Dermis blood vessel endothelial cell (primary cell): ENCODE measurements around the gene THAP8. TPM values are rescaled to one million over a fixed set of nuclear protein-coding genes. Genes with fewer than 3 reads are reported as not detected.

Experiments used
- DNase-seq: peaks from one replicate; pipeline ENCODE4 v3.0.0; 2010
- total RNA-seq: library from RNA; depleted of rRNA; stranded (reverse); fragments of >200 nt; gene quantifications from 2 replicates; pipeline ENCODE4 v1.2.3, GENCODE V29; 2014

The THAP8 gene
- total RNA-seq, 1 donor from 2014 or later: 2.6 TPM

DNA sequence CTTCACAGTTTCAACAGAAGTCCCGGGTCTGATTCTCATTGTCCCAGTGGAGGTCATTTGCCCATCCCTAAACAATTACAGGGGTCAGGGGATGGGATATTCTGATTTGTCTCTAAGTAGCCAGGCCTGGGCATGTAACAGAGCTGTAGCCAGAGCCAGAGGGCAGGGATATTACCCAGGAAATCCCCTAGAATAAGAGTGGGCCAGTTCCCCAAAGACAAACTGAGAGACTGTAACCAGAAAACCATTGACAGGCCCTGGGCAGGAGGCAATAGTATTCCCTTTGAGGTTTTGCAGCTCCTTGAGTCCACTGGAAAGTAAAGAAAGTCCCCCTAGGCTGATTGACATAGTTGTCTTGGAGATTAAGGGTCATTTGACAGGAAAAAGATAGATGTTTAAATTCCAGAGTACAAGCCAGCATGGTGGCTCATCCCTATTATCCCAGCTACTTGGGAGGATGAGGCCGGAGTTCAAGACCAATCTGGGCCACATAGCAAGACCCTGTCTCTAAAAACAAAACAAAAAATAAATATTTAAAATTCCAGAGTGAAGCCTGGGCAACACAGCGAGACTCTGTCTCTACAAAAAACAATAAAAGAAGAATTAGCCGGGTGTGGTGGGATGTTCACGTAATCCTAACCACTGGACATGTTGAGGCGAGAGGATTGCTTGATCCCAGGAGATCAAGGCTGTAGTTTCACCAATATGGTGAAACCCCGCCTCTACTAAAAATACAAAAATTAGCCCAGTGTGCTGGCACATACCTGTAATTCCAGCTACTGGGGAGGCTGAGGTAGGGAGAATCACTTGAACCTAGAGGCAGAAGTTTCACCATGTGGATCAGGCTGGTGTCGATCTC is 60.9 kb downstream of the THAP8 start:
- DNase-seq: no peak

DNA sequence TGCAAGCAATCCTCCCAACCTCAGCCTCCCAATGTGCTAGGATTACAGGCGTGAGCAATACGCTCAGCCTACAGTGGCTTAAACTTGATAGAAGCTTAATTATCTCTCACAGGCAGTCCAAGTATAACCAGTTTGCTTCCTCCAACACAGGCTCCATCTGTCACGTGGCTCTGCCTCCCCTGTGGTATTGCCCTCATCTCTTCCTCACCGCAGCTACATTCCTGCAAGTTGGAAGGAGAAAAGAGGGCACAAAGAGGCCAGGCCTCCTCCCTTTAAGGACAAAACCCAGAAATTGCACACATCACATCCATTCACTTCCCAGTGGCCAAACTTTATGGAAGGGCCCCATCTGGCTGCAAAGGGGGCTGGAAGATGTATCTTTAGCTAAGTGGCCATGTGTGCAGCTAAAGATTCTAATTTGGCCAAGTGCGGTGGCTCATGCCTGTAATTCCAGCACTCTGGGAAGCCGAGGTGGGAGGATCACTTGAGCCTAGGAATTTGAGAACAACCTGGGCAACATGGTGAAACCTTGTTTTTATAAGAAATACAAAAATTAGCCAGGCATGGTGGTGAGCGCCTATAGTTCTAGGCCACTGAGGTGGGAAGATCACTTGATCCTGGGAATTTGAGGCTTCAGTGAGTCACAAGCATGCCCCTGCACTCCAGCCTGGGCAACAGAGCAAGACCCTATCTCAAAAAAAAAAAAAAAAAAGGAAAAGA is 62.2 kb downstream of the THAP8 start:
- DNase-seq: no peak

DNA sequence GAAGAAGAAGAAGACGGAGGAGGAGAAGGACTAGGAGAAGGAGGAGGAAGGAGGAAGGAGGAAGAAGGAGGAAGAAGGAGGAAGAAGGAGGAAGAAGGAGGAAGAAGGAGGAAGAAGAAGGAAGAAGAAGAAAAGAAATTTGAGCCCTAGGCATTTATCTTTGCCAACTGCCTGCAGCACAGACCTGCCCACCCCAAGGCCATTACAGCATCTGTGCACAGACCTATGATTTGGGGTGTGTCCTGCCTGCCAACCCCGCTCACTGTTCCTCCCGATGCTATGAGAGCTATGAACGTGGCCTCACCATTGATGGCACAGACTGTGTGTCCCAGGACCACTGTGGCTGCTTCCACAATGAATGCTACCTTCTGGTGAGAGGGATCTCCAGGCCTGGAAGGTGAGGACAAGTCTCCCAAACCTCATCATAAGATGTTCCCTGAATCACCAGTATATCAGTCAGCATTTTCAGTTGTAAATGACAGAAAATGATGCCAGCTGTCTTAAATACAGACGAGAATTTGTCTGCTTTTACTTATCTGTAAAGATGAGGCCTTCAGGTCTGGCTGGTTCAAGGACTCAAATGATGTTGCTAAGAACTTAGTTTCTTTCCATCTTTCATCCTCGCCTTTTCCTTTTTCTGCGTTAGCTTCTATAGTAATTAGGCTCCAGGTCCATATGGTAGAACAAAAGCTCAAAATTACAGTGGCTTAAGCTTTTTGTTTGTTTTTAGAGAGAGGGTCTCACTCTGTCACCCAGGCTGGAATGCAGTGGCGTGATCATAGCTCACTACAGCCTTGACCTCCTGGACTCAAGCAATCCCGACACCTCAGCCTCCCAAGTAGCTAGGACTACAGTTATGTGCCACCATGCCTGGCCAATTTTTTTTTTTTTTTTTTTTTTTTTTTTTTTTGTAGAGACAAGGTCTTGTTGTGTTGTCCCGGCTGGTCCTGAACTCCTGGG is 63.0 kb downstream of the THAP8 start:
- DNase-seq: no peak

DNA sequence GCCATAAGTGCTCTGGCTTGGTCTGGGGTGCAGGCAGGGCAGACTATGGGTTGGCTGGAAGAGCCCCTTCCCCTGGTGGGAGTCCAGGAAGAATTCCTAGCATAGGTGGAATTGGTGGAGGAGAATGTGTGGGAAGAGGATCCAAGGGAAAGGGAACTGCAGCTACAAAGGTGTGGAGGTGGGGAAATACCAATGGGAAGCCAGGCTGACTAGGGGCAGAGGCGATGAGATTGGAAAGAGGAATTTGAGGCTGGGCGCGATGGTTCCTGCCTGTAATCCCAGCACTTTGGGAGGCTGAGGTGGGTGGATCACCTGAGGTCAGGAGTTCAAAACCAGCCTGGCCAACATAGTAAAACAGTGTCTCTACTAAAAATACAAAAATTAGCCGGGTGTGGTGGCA is 63.9 kb downstream of the THAP8 start:
- no peak for DNase-seq

DNA sequence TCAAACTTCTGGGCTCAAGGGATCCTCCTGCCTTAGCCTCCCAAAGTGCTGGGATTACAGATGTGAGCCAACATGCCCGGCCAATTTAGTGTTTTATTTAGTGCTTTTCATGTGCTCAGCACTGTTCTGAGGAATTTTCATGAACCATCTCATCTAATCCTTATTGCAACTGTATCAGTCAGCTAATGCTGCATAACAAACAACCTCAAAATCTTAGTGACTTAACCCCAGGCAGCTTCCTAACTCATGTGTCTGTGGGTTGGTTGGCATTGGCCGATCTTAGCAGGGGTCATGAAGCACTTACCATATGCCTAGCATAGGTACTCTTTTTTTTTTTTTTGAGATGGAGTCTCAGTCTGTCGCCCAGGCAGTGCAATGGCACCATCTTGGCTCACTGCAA is 65.3 kb downstream of the THAP8 start:
- no peak for DNase-seq

DNA sequence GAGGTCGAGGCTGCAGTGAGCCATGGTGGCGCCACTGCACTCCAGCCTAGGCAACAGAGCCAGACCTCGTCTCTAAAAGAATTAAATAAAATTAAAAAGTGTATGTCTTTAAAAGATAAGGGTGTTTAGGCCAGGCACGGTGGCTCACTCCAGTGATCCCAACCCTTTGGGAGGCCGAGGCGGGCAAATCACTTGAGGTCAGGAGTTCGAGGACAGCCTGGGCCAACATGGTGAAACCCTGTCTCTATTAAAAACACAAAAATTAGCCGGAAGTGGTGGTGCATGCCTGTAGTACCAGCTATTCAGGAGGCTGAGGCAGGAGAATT is 66.6 kb downstream of the THAP8 start:
- no peak for DNase-seq

DNA sequence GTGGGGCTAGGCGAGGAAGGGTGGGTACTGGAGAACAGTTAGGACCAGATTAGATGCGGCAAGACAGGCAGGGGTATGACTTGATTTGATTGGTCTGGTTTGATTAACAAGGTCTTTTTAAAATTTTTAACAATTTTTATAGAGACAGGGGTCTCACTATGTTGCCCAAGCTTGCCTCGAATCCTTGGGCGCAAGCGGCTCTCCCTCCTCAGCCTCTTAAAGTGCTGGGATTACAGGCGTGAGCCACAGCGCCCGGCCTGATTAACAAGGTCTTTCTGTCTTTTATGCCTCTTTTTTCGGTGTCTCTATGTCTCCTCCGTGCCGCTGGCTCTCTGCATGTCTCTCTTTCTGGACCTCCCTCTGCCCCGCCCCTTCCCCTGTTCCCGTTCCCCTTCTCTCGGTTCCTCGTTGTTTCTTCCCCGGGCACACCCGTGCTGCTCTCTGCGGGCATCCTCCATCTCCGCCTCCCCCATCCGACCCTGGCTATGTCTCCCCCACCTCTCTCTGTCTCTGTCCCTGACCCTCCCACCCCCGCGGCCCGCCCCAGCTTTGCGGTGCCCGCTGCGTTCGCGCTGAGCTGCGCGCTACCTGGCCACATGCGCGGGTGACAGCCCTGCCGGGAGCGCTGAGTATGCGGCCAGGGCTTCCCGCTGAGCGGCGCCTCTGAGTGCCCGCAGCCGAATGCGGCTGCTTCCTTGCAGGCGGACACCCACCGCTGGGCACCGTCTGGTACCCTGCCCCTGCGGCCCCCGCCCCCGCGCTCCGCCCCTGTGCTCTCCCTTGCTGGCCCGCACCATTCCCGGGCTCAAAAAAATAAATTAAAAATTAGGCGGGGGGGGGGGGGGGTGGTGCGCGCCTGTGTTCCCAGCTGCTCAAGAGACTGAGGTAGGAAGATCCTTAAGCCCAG is 67.2 kb downstream of the THAP8 start:
- no peak for DNase-seq

DNA sequence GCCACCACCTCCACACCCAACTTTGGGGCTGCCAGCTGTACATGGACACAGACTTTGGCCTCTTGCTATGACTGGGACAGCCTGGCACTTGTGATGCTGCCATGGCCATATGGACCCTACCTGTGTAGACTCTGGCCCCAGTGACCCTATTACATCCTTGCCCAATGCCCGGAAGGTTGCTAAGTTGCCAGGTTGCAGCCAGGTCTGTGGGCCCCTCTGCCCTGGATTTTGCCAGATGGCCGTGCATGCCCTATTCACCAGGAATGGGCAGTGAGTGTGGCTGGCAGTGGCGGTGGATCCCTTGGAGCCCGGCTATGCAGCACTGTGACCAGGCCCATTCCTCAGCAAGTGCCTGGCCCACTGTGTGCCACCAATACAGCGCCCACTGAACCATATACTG is 68.0 kb downstream of the THAP8 start:
- DNase-seq: no peak

Other genes with a start within 250 kb of the THAP8 start
- not detected in 2 replicates for gene PRODH2, start 241.4 kb downstream of the THAP8 start, total RNA-seq
- gene NPHS1, start 201.8 kb downstream of the THAP8 start, total RNA-seq: not detected in 2 replicates
- gene KIRREL2, start 197.4 kb downstream of the THAP8 start, total RNA-seq: not detected in 2 replicates
- 1.9 and 2.5 TPM in 2 replicates for gene APLP1, start 185.7 kb downstream of the THAP8 start, total RNA-seq
- gene NFKBID, start 153.7 kb downstream of the THAP8 start, total RNA-seq: 2.7 and 3.2 TPM in 2 replicates
- 0.19 TPM in 1 of 2 replicates, not detected in the other for gene HCST, start 151.8 kb downstream of the THAP8 start, total RNA-seq
- not detected in 2 replicates for gene TYROBP, start 146.0 kb downstream of the THAP8 start, total RNA-seq
- gene LRFN3, start 117.9 kb downstream of the THAP8 start, total RNA-seq: 3.6 and 3.7 TPM in 2 replicates
- gene SDHAF1, start 59.1 kb downstream of the THAP8 start, total RNA-seq: 10.1 and 19.6 TPM in 2 replicates
- gene SYNE4, start 45.5 kb downstream of the THAP8 start, total RNA-seq: 0.17 TPM in 1 of 2 replicates, not detected in the other
- 12.3 and 15.3 TPM in 2 replicates for gene ALKBH6, start 40.1 kb downstream of the THAP8 start, total RNA-seq
- 6.7 and 7.8 TPM in 2 replicates for gene CLIP3, start 21.4 kb downstream of the THAP8 start, total RNA-seq
- gene WDR62, start 612 bp upstream of the THAP8 start, total RNA-seq: 2.2 and 8.0 TPM in 2 replicates
- gene OVOL3, start 56.9 kb upstream of the THAP8 start, total RNA-seq: not detected in 2 replicates
- 42.9 and 71.1 TPM in 2 replicates for gene POLR2I, start 60.6 kb upstream of the THAP8 start, total RNA-seq
- 201 and 226 TPM in 2 replicates for gene TBCB, start 61.2 kb upstream of the THAP8 start, total RNA-seq
- gene CAPNS1, start 85.8 kb upstream of the THAP8 start, total RNA-seq: 314 and 443 TPM in 2 replicates
- 7.1 and 24.0 TPM in 2 replicates for gene COX7A1, start 98.2 kb upstream of the THAP8 start, total RNA-seq
- 2.4 and 6.5 TPM in 2 replicates for gene ZNF565, start 160.4 kb upstream of the THAP8 start, total RNA-seq
- gene ZNF146, start 160.8 kb upstream of the THAP8 start, total RNA-seq: 123 and 131 TPM in 2 replicates